Fibroblast of skin of left biceps (primary cell): Measurements from ENCODE around the gene ZNF692.
A peak's percentile ranks its signal among the peaks of the same experiment; 100 is the strongest.
"Not testable (repeated sequence)": the region's sequence is repeated elsewhere in the genome, so short reads cannot be mapped to it uniquely, and the experiment has no call there.

ENCODE experiments used
- DNase-seq, 2 experiments: peaks; one replicate each; pipeline ENCODE4 v3.0.0-alpha.2; 2013; ENCODE audit warnings: low read depth in 2 of 2

The ZNF692 gene

GRCh38 chr1:248849637-248850036 is 9.2 kb downstream of the ZNF692 start:
- DNase-seq, result no peak

GRCh38 chr1:248849152-248849551 is 9.7 kb downstream of the ZNF692 start:
- DNase-seq, result no peak

GRCh38 chr1:248848602-248849001 is 10.3 kb downstream of the ZNF692 start:
- DNase-seq, result no peak

GRCh38 chr1:248847956-248848561 is 10.8 kb downstream of the ZNF692 start:
- no peak for DNase-seq

GRCh38 chr1:248847181-248847955 is 11.5 kb downstream of the ZNF692 start:
- no peak for DNase-seq

- no peak for DNase-seq
Measured at GRCh38 chr1:248844526-248844925, 14.4 kb downstream of the ZNF692 start.

- no peak for DNase-seq
Measured at GRCh38 chr1:248843687-248844086, 15.2 kb downstream of the ZNF692 start.

- DNase-seq, result no peak
Measured at GRCh38 chr1:248842781-248843331, 16.0 kb downstream of the ZNF692 start.

- no peak for DNase-seq
Measured at GRCh38 chr1:248841702-248842395, 17.0 kb downstream of the ZNF692 start.

GRCh38 chr1:248840946-248841345 is 17.9 kb downstream of the ZNF692 start:
- no peak for DNase-seq

- no peak for DNase-seq
Measured at GRCh38 chr1:248839168-248839555, 19.7 kb downstream of the ZNF692 start.

GRCh38 chr1:248838357-248839167 is 20.3 kb downstream of the ZNF692 start:
- DNase-seq, result no peak

- peak; percentile 88 to 90 for DNase-seq
Measured at GRCh38 chr1:248837781-248838356, 21.0 kb downstream of the ZNF692 start, which contains the start of gene ZNF672. Gene ZNF672 (plus strand): TSS chr1:248838224. CDS start chr1:248847275, 9,051 bp downstream.

- no peak for DNase-seq
Measured at GRCh38 chr1:248837045-248837780, 21.7 kb downstream of the ZNF692 start.

GRCh38 chr1:248834343-248834940 is 24.4 kb downstream of the ZNF692 start:
- no peak for DNase-seq

GRCh38 chr1:248831842-248832241 is 27.0 kb downstream of the ZNF692 start:
- no peak for DNase-seq

- not testable (repeated sequence) for DNase-seq
Measured at GRCh38 chr1:248830718-248831017, 28.2 kb downstream of the ZNF692 start.

GRCh38 chr1:248828845-248829244 is 30.0 kb downstream of the ZNF692 start:
- DNase-seq, result peak in 1 of 2 experiments; percentile 26

- DNase-seq, result peak; percentile 86
Measured at GRCh38 chr1:248825909-248826760, 32.8 kb downstream of the ZNF692 start, which contains the start of gene SH3BP5L. Gene SH3BP5L (minus strand): TSS chr1:248825915. CDS start chr1:248824935, 980 bp downstream.
